Left forelimb (tissue), 1 donor: Measurements from ENCODE around the gene CITED2.

Experiments used
- DNase-seq: peaks from one replicate; pipeline ENCODE4 v3.0.0-alpha.2; 2018; ENCODE audit warnings: low spot score

CITED2 gene

GRCh38 chr6:139381216-139381865 is 6.9 kb upstream of the CITED2 start:
- no peak for DNase-seq

- DNase-seq: no peak
Measured at GRCh38 chr6:139380611-139381010, 6.2 kb upstream of the CITED2 start.

GRCh38 chr6:139380168-139380567 is 5.7 kb upstream of the CITED2 start:
- DNase-seq: no peak

- DNase-seq: no peak
Measured at GRCh38 chr6:139378882-139379341, 4.5 kb upstream of the CITED2 start.

- no peak for DNase-seq
Measured at GRCh38 chr6:139378226-139378625, 3.8 kb upstream of the CITED2 start.

- no peak for DNase-seq
Measured at GRCh38 chr6:139376604-139377218, 2.3 kb upstream of the CITED2 start.

GRCh38 chr6:139376017-139376330 is 1.5 kb upstream of the CITED2 start:
- peak; percentile 72 for DNase-seq

GRCh38 chr6:139375226-139376016 is 973 bp upstream of the CITED2 start:
- DNase-seq: peak; percentile 93

GRCh38 chr6:139373928-139374356 is 506 bp downstream of the CITED2 start:
- no peak for DNase-seq

- DNase-seq: peak; percentile 83
Measured at GRCh38 chr6:139373154-139373927, 1.1 kb downstream of the CITED2 start.

- no peak for DNase-seq
Measured at GRCh38 chr6:139372326-139373153, 1.9 kb downstream of the CITED2 start.

- DNase-seq: no peak
Measured at GRCh38 chr6:139371421-139372203, 2.8 kb downstream of the CITED2 start.

- DNase-seq: no peak
Measured at GRCh38 chr6:139370999-139371345, 3.5 kb downstream of the CITED2 start.

- DNase-seq: no peak
Measured at GRCh38 chr6:139370283-139370998, 4.0 kb downstream of the CITED2 start.

- no peak for DNase-seq
Measured at GRCh38 chr6:139369568-139370282, 4.7 kb downstream of the CITED2 start.

GRCh38 chr6:139369068-139369467 is 5.4 kb downstream of the CITED2 start:
- no peak for DNase-seq

GRCh38 chr6:139368661-139369060 is 5.8 kb downstream of the CITED2 start:
- DNase-seq: no peak

GRCh38 chr6:139367810-139368351 is 6.6 kb downstream of the CITED2 start:
- DNase-seq: no peak

- no peak for DNase-seq
Measured at GRCh38 chr6:139364982-139365379, 9.5 kb downstream of the CITED2 start.
